Stimulated activated CD4-positive, alpha-beta T cell treated with anti-CD3 and anti-CD28 coated beads, Interleukin-1b, Interleukin-23, amount 100 ng/mL, for 24 hours (primary cell): ENCODE measurements around the gene BEX3.
A peak's percentile ranks its signal among the peaks of the same experiment; 100 is the strongest.
"Not testable (repeated sequence)": the region's sequence is repeated elsewhere in the genome, so short reads cannot be mapped to it uniquely, and the experiment has no call there.

Experiments used
- DNase-seq, 4 experiments: peaks; one replicate each; pipeline ENCODE4 v3.0.0-alpha.2; 2020; ENCODE audit warnings: low read depth in 4 of 4, low spot score in 1 of 4

Gene BEX3

GRCh38 chrX:103378990-103379389, 2.7 kb downstream of the BEX3 start:
- DNase-seq: no peak

- no peak for DNase-seq
Observed at GRCh38 chrX:103382877-103383276, 6.5 kb downstream of the BEX3 start.

GRCh38 chrX:103384672-103385071, 8.3 kb downstream of the BEX3 start:
- DNase-seq: no peak

GRCh38 chrX:103385283-103385830, 9.0 kb downstream of the BEX3 start:
- not testable (repeated sequence) for DNase-seq

GRCh38 chrX:103386332-103386731, 10.0 kb downstream of the BEX3 start:
- no peak for DNase-seq

GRCh38 chrX:103393487-103393886, 17.1 kb downstream of the BEX3 start:
- DNase-seq: no peak

GRCh38 chrX:103396186-103396585, 19.8 kb downstream of the BEX3 start:
- DNase-seq: no peak

- no peak for DNase-seq
Observed at GRCh38 chrX:103396660-103397059, 20.3 kb downstream of the BEX3 start.

- no peak for DNase-seq
Observed at GRCh38 chrX:103397707-103398106, 21.4 kb downstream of the BEX3 start.

GRCh38 chrX:103398421-103398864, 22.1 kb downstream of the BEX3 start:
- DNase-seq: no peak

GRCh38 chrX:103399744-103400143, 23.4 kb downstream of the BEX3 start:
- DNase-seq: no peak

- DNase-seq: no peak
Observed at GRCh38 chrX:103400931-103401330, 24.6 kb downstream of the BEX3 start.

- DNase-seq: peak in 3 of 4 experiments; percentile 13 to 37 (median 23)
Observed at GRCh38 chrX:103404231-103405008, 28.1 kb downstream of the BEX3 start.

- DNase-seq: no peak
Observed at GRCh38 chrX:103405009-103405333, 28.6 kb downstream of the BEX3 start.

- DNase-seq: no peak
Observed at GRCh38 chrX:103406256-103406655, 29.9 kb downstream of the BEX3 start.

- DNase-seq: no peak
Observed at GRCh38 chrX:103407776-103408175, 31.4 kb downstream of the BEX3 start.

- not testable (repeated sequence) for DNase-seq
Observed at GRCh38 chrX:103411721-103412120, 35.4 kb downstream of the BEX3 start.

GRCh38 chrX:103413705-103414387, 37.5 kb downstream of the BEX3 start:
- DNase-seq: no peak

GRCh38 chrX:103414561-103414960, 38.2 kb downstream of the BEX3 start:
- no peak for DNase-seq

GRCh38 chrX:103415068-103415467, 38.7 kb downstream of the BEX3 start:
- DNase-seq: no peak

- DNase-seq: no peak
Observed at GRCh38 chrX:103415528-103415927, 39.2 kb downstream of the BEX3 start.

GRCh38 chrX:103417370-103417769, 41.0 kb downstream of the BEX3 start:
- DNase-seq: no peak
